DND-41 (cell line): ENCODE measurements around the gene DNAJC10.

ENCODE experiments used
- ATAC-seq: fragments of 200-7000 bp; cut with Tn5 transposase; 3 replicates; pipeline ENCODE4 v1.9.1; 2021; ENCODE audit warnings: low read depth; ENCODE audit not compliant: insufficient read depth
- DNase-seq: peaks from one replicate; pipeline ENCODE4 v3.0.0-alpha.2; 2020
- H2AFZ ChIP-seq: 2 replicates; pipeline ENCODE4 v1.6.0; 2012; ENCODE audit warnings: low read depth, low read length
- H3K27ac ChIP-seq: 2 replicates; pipeline ENCODE4 v1.5.1; 2012; ENCODE audit warnings: low read length, inconsistent platforms
- H3K27me3 ChIP-seq: fragments of 200-600 bp; sonication (generic); 2 replicates; pipeline ENCODE4 v1.6.0; 2012; ENCODE audit warnings: low read length, mild to moderate bottlenecking, inconsistent platforms; ENCODE audit not compliant: insufficient read depth, poor library complexity
- H3K36me3 ChIP-seq: 2 replicates; pipeline ENCODE4 v1.5.1; 2012; ENCODE audit warnings: low read length, inconsistent platforms; ENCODE audit not compliant: insufficient read depth
- H3K4me1 ChIP-seq: 2 replicates; pipeline ENCODE4 v1.5.1; 2012; ENCODE audit warnings: mild to moderate bottlenecking, low read length; ENCODE audit not compliant: insufficient read depth
- H3K4me2 ChIP-seq: 2 replicates; pipeline ENCODE4 v1.6.0; 2012; ENCODE audit warnings: mild to moderate bottlenecking, moderate library complexity, low read length, inconsistent platforms; ENCODE audit not compliant: insufficient read depth
- H3K4me3 ChIP-seq, 2 experiments: fragments of 200-600 bp in 1 of 2; shearing (Covaris generic) in 1 of 2; 2 replicates each; pipeline ENCODE4 v1.5.1; 2012 to 2016; ENCODE audit warnings: inconsistent platforms in 2 of 2, low read length in 2 of 2, mild to moderate bottlenecking in 2 of 2, low read depth in 1 of 2, moderate library complexity in 1 of 2
- H3K79me2 ChIP-seq: 2 replicates; pipeline ENCODE4 v1.6.0; 2012; ENCODE audit warnings: low read length, inconsistent platforms; ENCODE audit not compliant: insufficient read depth
- H3K9ac ChIP-seq: 2 replicates; pipeline ENCODE4 v1.6.0; 2012; ENCODE audit warnings: low read depth, mild to moderate bottlenecking, inconsistent platforms, low read length, moderate library complexity
- H3K9me3 ChIP-seq: 2 replicates; pipeline ENCODE4 v1.5.1; 2012; ENCODE audit warnings: low read length, moderate library complexity, mild to moderate bottlenecking, inconsistent platforms; ENCODE audit not compliant: insufficient read depth, severe bottlenecking
- H4K20me1 ChIP-seq: 2 replicates; pipeline ENCODE4 v1.6.0; 2012; ENCODE audit warnings: low read length; ENCODE audit not compliant: insufficient read depth
- EZH2 ChIP-seq: IDR thresholded peaks from 3 replicates; pipeline ENCODE4 v1.6.1; 2012; ENCODE audit warnings: borderline replicate concordance, low read depth, mild to moderate bottlenecking, moderate library complexity, low read length, inconsistent platforms; ENCODE audit not compliant: severe bottlenecking
- TF ChIP-seq, protein P1 (sequence below): IDR thresholded peaks from 2 replicates; pipeline ENCODE4 v1.5.1; 2012; ENCODE audit warnings: borderline replicate concordance, low read length, moderate library complexity, mild to moderate bottlenecking; ENCODE audit not compliant: poor library complexity, severe bottlenecking; ENCODE audit errors: extremely low read depth

Gene DNAJC10

DNA sequence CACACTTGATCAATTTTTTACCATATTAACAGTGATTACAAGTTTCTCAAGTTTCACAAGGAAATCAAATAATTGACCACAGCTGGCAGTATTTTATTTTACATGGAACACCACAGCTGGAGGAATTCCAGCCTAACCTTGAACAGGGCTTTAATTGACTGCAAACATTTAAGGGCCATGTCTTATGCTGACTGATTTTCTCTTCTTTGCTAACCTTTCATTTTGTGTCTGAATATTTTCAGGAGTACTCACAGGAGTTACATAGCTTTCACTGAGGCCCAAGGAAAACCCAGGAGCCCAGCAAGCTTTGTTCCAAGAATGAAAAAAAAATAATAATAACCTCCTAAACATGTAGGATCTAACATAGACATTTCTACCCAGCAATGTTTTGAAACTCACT lies 100.8 kb downstream of the DNAJC10 start:
- H3K27ac ChIP-seq: no peak overlapping the region
- H2AFZ ChIP-seq: no peak overlapping the region
- H3K36me3 ChIP-seq: no peaks in the 10 kb centered on the region
- ATAC-seq: no peak
- no peak overlapping the region for H3K9ac ChIP-seq
- H3K9me3 ChIP-seq: no peaks in the 10 kb centered on the region
- no peaks in the 10 kb centered on the region for H3K79me2 ChIP-seq
- DNase-seq: no peak
- TF ChIP-seq, protein P1, sequence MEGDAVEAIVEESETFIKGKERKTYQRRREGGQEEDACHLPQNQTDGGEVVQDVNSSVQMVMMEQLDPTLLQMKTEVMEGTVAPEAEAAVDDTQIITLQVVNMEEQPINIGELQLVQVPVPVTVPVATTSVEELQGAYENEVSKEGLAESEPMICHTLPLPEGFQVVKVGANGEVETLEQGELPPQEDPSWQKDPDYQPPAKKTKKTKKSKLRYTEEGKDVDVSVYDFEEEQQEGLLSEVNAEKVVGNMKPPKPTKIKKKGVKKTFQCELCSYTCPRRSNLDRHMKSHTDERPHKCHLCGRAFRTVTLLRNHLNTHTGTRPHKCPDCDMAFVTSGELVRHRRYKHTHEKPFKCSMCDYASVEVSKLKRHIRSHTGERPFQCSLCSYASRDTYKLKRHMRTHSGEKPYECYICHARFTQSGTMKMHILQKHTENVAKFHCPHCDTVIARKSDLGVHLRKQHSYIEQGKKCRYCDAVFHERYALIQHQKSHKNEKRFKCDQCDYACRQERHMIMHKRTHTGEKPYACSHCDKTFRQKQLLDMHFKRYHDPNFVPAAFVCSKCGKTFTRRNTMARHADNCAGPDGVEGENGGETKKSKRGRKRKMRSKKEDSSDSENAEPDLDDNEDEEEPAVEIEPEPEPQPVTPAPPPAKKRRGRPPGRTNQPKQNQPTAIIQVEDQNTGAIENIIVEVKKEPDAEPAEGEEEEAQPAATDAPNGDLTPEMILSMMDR: no peak
- no peak for TF ChIP-seq EZH2
- no peak overlapping the region for H3K4me2 ChIP-seq
- no peaks in the 10 kb centered on the region for H4K20me1 ChIP-seq
- H3K4me1 ChIP-seq: no peaks in the 10 kb centered on the region
- H3K27me3 ChIP-seq: peaks cover 3% of the 10 kb centered on the region
- H3K4me3 ChIP-seq: no peak overlapping the region

DNA sequence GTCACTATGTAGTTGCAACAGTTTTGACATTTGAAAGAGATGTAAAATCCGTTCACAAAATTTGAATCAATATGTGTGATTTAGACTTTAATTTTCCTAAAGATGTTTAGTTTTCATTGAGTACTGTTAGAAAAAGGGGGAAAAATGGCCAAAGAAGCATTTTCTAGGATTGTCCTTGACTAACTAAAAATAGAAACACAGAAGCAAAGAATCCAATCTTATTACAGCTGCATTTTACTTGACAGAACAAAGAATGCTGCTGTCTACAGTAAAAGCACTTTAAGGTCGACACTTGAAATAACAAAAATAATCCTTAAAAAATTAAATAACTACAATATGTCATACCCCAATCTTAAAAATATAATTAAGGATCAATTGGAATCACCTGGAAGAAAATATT lies 101.5 kb downstream of the DNAJC10 start:
- Histone ChIP-seq H3K4me1 (no peaks in the 10 kb centered on the region), H3K36me3 (no peaks in the 10 kb centered on the region), H3K27me3 (peaks cover 3% of the 10 kb centered on the region), H3K79me2 (no peaks in the 10 kb centered on the region), H4K20me1 (no peaks in the 10 kb centered on the region), H3K4me3 (no peak overlapping the region), H2AFZ (no peak overlapping the region), H3K27ac (no peak overlapping the region), H3K9ac (no peak overlapping the region), H3K9me3 (no peaks in the 10 kb centered on the region), H3K4me2 (no peak overlapping the region)
- no peak for DNase-seq
- no peak for ATAC-seq
- TF ChIP-seq EZH2: no peak
- TF ChIP-seq, protein P1: no peak

DNA sequence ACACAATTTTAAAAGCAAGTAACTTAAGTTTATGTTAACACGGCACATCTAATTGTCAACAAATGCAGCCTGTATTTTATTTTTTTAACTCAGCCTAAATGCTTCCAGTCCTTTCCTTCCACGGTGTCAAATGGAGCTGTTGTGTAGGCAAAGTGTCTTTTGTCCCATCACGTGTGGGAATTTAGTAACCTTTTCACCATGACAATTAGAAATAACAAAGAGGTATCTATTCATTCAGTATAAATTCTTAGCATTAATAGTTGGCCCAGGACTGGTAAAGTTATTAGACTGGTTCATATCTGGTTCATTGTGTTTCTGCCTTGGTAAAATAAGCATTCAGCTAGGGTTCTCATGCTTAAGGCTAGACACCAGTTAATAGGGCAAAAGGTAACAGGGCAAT lies 102.4 kb downstream of the DNAJC10 start:
- Histone ChIP-seq H3K4me1 (no peaks in the 10 kb centered on the region), H3K4me2 (no peak overlapping the region), H3K36me3 (no peaks in the 10 kb centered on the region), H3K9me3 (no peaks in the 10 kb centered on the region), H3K27me3 (peaks cover 3% of the 10 kb centered on the region), H3K9ac (no peak overlapping the region), H4K20me1 (no peaks in the 10 kb centered on the region), H3K27ac (no peak overlapping the region), H3K79me2 (no peaks in the 10 kb centered on the region), H2AFZ (no peak overlapping the region), H3K4me3 (no peak overlapping the region)
- DNase-seq (no peak), ATAC-seq (no peak)
- no peak for TF ChIP-seq EZH2
- TF ChIP-seq, protein P1: no peak

DNA sequence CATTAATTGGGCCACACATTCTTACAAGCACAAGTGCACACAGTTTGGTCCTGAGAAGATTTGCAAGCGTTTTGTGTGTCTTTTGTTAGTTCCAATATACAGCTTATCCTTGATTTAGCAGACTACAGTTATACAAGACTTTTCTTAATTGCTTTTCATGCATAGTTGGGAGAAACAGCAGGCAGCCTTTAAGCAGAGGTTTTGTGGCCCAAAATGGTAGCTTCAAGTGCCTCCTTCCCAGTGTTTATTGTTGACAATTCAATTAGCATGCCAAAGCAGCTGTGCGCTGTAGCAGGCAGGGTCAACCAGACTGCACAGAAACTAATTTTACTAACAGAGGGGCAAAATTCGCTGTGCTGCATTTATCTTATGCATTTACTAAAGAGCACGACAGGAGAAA lies 102.9 kb downstream of the DNAJC10 start:
- Histone ChIP-seq H3K4me3 (no peak overlapping the region), H4K20me1 (no peaks in the 10 kb centered on the region), H3K27me3 (peaks cover 3% of the 10 kb centered on the region), H3K9me3 (no peaks in the 10 kb centered on the region), H3K4me2 (no peak overlapping the region), H3K79me2 (no peaks in the 10 kb centered on the region), H3K4me1 (no peaks in the 10 kb centered on the region), H3K9ac (no peak overlapping the region), H2AFZ (no peak overlapping the region), H3K36me3 (no peaks in the 10 kb centered on the region), H3K27ac (no peak overlapping the region)
- DNase-seq: no peak
- no peak for TF ChIP-seq EZH2
- no peak for ATAC-seq
